Tibial nerve (tissue), 4 donors: ENCODE results near the gene DCAF11.

Experiments
- EP300 ChIP-seq, 2 donors: sonication (generic); formaldehyde crosslinking; IDR thresholded peaks; one replicate each; pipeline ENCODE4 v1.6.1; 2017; ENCODE audit warnings: antibody characterized with exemption in 2 of 2, mild to moderate bottlenecking in 1 of 2
- POLR2A ChIP-seq, 2 donors: fragments of 450-650 bp; IDR thresholded peaks; one replicate each; pipeline ENCODE4 v1.6.1; 2017; ENCODE audit warnings: antibody characterized with exemption in 2 of 2, mild to moderate bottlenecking in 2 of 2, moderate library complexity in 2 of 2
- TF ChIP-seq, protein P1 (sequence below), 5 experiments: fragments of 200-600 bp in 3 of 5; fragments of 450-650 bp in 2 of 5; sonication (generic) in 3 of 5; IDR thresholded peaks; one replicate each; pipeline ENCODE4 v1.5.1; 2016 to 2019; ENCODE audit warnings: antibody characterized with exemption in 5 of 5, mild to moderate bottlenecking in 3 of 5, moderate library complexity in 2 of 5

- TF ChIP-seq, protein P1, sequence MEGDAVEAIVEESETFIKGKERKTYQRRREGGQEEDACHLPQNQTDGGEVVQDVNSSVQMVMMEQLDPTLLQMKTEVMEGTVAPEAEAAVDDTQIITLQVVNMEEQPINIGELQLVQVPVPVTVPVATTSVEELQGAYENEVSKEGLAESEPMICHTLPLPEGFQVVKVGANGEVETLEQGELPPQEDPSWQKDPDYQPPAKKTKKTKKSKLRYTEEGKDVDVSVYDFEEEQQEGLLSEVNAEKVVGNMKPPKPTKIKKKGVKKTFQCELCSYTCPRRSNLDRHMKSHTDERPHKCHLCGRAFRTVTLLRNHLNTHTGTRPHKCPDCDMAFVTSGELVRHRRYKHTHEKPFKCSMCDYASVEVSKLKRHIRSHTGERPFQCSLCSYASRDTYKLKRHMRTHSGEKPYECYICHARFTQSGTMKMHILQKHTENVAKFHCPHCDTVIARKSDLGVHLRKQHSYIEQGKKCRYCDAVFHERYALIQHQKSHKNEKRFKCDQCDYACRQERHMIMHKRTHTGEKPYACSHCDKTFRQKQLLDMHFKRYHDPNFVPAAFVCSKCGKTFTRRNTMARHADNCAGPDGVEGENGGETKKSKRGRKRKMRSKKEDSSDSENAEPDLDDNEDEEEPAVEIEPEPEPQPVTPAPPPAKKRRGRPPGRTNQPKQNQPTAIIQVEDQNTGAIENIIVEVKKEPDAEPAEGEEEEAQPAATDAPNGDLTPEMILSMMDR (IDR thresholded peaks at IDR 0.05): no peak
- TF ChIP-seq POLR2A (IDR thresholded peaks at IDR 0.05) (no peak), EP300 (IDR thresholded peaks at IDR 0.05) (no peak)
Observed at GRCh38 chr14:24076302-24076601, 38.3 kb upstream of the DCAF11 start.
